GM19023 (cell line): ENCODE data around the gene KLHL26.
"Not testable (repeated sequence)": the region's sequence is repeated elsewhere in the genome, so short reads cannot be mapped to it uniquely, and the experiment has no call there.

Source experiments
- ATAC-seq: cut with Tn5 transposase; IDR thresholded peaks from one replicate; pipeline ENCODE4 v1.9.1; 2021; ENCODE audit warnings: mild to moderate bottlenecking, moderate library complexity; ENCODE audit not compliant: unreplicated experiment

The KLHL26 gene

DNA sequence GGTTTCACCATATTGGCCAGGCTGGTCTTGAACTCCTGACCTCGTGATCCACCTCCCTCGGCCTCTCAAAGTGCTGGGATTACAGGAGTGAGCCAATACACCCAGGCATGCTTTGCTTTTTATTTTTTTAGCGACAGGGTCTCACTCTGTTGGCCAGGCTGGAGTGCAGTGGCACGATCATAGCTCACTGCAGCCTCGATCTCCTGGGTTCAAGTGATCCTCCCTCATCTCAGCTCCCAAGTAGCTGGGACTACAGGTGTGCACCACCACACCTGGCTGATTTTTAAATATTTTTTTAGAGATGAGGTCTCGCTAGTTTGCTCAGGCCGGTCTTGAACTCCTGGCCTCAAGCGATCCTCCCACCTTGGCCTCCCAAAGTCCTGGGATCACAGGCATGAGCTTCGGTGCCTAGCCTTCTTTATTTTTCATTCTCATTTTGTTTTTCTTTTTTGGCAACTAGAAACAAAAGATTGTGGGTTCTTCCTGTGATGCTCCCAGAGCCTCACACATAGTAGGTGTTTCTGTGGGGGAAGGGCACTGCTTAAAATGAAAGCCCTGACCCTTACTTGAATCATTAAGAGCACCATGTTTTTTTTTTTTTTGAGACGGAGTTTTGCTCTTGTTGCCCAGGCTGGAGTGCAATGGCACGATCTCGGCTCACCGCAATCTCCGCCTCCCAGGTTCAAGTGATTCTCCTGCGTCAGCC, 36.0 kb upstream of the KLHL26 start:
- not testable (repeated sequence) for ATAC-seq

DNA sequence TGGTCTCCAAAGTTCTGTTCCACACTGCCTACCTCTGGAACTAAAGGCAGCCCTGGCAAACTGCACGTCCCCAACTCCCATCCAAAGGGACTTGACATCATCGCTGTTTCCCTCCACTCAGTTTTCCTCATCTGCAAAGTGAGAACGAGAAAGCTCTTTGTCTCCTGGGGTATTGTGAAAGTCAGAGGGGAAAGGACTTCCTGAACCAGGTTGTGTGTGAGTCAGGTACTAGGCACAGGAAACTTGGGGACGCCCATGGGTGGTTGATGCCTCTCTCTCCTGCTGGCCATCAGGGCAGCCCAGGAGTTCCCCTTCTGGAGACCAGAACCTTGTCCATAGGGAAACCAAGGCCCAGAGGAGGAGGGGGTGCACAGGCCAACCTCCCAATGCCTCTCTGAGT, 35.0 kb upstream of the KLHL26 start:
- no peak for ATAC-seq

DNA sequence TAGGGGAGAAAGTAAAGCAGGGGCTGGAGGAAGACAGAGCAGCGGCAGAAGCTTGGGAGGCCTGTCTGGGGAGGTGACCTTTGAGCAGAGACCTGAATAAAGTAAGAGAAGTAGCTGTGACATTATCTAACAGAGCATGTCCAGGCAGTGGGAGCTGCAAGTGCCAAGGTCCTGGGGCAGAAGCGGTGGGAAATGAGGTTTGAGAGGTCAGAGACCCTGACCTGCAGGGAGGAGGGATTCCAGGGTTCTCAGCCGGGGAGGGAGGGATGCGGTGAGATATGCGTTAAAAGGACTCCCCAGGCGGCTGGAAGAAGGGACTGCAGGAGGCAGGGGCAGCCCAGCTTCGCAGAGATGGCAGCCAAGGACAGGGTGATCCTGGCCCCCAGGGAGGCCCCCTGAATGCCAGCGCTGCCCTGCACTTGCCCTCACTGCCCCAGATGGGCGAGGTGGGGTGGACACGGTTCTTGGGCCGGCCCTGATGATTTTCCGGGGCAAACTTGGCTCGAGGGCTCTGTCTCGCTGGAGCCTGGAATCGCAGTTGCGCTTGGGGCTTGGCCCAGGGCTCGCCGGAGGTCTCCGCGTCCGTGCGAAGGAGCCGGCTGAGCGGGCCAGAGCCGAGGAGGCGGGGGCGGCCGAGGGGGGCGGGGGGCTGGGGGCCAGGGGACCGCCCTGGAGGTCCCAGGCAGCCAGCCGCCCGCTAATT, 33.4 kb upstream of the KLHL26 start:
- no peak for ATAC-seq

DNA sequence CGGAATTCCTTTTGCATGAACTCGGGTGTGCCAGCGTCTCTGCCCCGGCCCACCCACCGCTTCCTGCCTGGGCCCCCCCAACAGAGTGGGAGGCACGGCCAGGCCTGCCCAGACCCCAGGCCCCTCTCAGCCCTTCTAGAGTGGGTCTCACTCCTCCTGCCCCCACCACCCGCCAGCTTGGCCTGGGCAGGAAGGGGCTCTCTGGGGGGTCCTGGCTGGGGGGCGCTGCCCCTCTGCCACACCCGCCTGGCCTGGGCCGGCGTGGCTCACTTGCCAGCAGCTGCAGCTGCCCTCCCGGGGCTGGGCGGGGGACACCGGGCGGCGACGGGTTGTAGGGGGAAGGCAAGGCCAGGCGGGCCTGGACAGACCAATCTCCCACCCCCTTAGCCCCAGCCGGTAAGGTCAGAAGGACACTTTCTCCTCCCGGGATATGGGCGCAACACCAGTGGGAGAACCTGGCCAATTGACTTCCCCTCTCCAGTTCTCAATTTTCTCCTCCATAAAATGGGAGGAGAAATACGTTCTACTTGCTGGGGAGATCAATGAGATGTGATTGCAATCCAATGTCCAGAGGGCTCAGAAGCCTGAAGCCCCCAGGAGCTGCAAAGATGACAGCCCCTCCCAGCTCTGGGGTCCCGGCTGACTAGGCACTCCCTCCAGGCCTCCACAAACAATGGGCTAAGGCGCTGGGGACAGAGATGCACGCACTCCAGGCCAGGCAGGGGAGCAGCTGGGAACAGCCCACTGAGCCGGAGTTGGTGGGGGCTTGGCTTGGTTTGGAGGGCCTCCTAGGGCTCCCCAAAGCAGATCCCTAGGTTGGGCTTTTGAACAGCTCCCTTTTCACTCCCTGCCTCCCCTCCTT, 32.6 kb upstream of the KLHL26 start:
- ATAC-seq = no peak

DNA sequence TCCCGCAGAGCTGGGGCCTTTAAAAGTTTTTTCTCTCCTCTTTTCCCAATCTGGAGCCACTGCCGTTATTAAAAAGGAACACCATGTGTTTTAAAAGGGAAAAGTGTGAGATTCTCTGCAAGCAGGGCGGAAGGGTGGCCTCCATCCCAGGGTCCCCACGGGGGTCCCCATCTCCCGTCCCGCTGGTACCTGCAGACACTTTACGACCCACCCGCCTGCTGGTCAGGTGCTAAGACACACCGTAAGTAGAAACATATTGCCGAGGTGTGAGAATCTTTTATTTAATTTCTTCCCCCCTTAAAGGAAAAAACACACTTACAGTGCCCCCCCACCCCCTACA, 32.0 kb upstream of the KLHL26 start:
- ATAC-seq = no peak

- ATAC-seq = no peak
Measured at GRCh38 chr19:18605196-18605545, 31.7 kb upstream of the KLHL26 start.

DNA sequence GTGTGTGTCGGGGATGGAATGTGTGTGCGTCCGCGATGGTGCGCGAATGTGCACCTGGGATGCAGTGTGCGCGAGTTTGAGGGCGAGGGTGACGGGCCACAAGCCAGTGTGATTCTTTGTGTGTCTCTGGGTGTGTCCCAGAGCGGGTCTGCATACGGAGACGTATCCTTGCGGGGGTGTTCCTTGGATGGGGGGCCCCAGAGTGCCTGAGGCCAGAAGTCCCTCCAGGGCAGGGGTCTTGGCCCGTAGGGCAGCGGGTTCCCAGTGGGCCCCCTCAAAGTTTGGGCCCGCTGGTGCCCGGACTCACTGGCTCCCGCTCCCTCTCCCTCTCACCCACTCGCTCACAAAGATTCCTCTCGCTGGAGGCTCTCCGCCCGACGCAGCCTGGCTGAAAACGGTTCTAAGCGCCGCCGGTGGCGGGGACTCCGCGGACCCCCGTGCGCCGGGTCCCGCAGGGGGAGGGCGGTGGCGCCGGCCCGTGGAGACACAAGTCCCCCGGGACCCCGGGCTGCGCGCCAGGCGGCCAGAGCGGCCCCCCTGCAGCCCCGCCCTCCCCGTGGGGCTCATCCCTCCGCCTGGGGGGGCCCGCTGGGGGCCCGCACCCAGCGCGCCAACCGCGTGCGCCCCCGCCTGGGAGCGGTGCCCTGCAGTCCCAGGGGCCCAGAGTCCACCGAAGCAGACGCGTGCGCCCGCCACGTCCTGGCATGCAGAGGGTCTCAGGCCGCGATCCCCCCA, 31.1 kb upstream of the KLHL26 start:
- no peak for ATAC-seq

GRCh38 chr19:18606281-18607225, 30.3 kb upstream of the KLHL26 start, which contains the start of gene CRLF1:
TSS of gene CRLF1 (minus strand) at chr19:18606799. CDS start at chr19:18606656, 143 bp downstream.
- no peak for ATAC-seq

DNA sequence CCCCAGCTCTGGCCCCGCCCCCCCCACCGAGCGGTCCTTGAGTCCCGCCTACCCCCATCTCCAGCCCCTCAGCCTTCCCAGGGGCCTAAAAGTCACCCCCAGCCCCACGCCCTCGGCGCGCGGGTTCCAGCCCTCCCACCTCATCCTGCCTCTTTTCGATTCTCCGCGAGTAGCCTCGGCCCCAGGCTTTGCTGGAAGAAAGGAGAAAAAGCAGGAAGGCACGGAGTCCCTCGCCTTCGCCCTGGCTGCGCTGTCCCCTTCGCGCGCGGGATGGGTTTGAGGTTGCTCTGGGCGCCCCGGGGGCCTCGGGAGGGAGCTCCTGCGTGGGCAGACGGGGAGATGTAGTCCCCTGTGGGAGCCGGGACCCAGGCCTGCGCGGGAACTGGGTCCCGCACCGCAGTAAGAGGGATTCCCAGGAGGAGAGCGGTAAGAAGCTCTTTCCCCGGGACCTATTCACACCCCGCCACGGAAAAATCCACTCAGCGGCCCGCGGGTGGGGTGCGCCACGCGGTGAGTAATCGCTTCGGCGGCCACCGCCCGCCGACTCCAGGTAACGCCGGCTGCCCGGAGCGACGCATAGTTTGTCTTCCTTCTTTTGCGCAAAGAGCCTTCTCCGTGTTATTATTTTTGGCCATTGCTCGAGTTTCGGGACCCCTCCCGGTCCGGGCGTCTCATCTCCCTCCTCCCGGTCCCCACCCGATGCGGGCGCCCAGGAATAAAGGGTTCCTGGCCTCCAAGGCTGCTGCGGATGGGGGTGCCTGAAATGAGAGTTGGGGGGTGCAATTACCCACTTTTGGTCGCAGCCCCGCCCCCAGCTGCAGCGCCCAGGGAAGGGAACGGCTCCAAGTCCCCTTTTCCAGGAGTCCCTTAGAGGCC, 29.4 kb upstream of the KLHL26 start:
- no peak for ATAC-seq

- ATAC-seq = no peak
Measured at GRCh38 chr19:18608102-18608804, 28.6 kb upstream of the KLHL26 start.

DNA sequence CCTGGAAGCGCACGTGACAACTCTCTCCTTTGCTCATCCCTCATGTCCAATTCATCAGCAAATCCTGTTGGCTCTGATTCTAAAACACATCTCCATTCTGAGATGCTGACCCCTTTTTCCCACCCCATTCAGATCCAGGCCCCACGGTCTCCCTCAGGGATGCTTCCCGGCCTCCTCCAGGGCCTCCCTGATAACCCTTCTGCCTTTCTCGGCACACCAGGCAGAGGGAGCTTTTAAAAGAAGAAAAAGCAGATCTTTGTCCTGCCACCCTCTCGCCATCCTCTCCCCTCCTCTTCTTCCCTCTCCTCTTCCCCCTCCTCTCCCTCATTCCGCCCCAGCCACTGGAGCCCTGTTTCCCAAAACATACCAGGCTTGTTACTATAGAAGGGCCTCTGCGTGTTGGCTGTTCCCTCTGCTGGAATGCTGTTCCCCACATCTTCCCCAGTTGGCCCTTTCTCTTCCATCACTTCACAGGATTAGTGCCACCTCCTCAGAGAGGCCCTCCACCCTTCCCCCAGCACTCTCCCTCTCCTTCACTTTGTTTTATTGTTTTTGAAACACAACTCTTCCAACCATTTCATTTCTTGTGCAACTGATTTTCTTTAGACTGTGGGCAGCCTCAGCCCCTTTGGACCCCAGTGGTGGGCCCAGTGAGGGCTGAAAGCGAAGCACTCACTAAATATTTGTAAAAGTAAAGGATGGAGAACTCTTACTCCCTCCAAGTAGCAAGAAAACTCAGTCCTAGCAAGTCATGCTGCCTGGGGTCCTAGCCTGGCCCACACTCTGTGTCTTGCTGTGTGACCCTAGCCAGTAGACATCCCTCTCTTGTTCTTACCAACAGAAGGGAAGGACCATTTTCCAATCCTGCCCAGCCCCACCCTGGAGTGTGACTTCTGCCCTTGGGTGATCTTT, 27.8 kb upstream of the KLHL26 start:
- ATAC-seq = no peak

DNA sequence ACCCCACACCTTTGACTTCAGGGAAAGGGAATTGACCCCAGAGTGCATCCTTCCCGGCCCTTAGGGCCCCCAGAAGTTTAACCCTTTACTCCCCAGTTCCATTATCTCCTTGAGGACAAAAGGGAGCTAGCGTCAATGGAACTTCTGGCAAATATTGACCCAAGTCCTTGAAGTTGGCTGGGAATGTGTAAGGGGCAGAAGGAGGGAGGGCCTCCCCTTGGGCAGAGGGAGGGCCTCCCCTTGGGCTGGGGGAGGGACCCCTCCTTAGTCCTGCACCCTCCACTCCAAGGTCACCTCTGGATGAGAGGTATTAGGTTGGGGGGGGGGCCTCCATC, 27.1 kb upstream of the KLHL26 start:
- ATAC-seq = no peak

GRCh38 chr19:18610245-18610555, 26.6 kb upstream of the KLHL26 start:
- ATAC-seq = no peak

GRCh38 chr19:18610556-18611326, 26.1 kb upstream of the KLHL26 start:
- no peak for ATAC-seq

DNA sequence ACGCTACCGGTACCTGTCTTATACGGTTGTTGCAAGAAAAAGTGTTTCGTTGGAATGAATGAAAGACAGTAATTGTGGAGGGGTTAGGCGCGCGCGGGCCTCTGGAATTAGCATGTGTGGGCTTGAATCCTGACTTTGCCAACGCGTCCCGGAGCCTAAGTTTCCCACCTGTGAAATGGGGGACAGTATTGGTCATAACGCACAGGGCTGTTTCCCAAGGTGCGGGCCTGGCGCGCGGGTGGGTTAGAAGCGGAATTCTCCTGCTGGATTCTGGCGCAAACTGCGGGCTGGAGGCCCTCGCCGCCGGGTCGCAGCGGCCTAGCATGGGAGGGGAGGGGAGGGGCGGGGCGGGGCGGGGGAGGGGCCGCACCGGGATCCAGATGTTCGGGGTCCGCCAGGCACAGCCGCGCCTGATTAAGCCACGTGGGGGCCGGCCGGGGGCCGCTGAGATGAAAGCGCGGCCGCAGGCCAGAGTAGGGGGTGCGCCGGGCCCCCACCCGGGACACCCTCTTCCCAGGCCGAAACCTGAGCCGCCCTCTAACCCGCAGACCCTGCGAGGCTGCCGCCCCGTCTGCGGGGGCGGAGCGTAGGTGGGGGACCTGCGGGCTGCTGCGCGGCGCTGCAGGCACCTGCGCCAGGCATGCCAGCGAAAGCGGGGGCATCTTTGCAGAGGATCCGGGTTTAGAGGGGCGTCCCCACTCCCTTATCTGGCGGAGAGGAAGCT, 25.3 kb upstream of the KLHL26 start:
- ATAC-seq = no peak

- ATAC-seq = no peak
Measured at GRCh38 chr19:18612051-18612771, 24.6 kb upstream of the KLHL26 start.
